ENCODE measurements around the gene GPC5. TPM values are rescaled to one million over a fixed set of nuclear protein-coding genes. Genes with fewer than 3 reads are reported as not detected.

Gene GPC5
- total RNA-seq, 1 experiment from 2014 or later, result 0.15 TPM

GRCh38 chr13:91459485-91459884, 61.1 kb downstream of the GPC5 start:
- no peaks in the 10 kb centered on the region for H3K79me1 ChIP-seq (ENCODE audit: insufficient read depth, low read depth, low read length, poor library complexity, severe bottlenecking)
- no peak overlapping the region for H3K4ac ChIP-seq (ENCODE audit: low read depth, low read length)
- H3K14ac ChIP-seq (ENCODE audit: insufficient read depth, low read length), result no peak overlapping the region
- H4K5ac ChIP-seq (ENCODE audit: insufficient read length, low read depth, low read length), result no peak overlapping the region
- H3K27ac ChIP-seq (ENCODE audit: insufficient read length, low read depth, low read length), result no peak overlapping the region
- no peaks in the 10 kb centered on the region for H3K23me2 ChIP-seq (ENCODE audit: insufficient read length, low read depth, low read length, poor library complexity, severe bottlenecking)
- Mint-ChIP-seq H3K27me3 (ENCODE audit: low read depth) (no peaks in the 10 kb centered on the region), H3K27ac (no peak overlapping the region), H3K4me3 (no peak overlapping the region), H3K9me3 (no peaks in the 10 kb centered on the region), H3K36me3 (ENCODE audit: insufficient read depth in 1 of 3, low read depth in 3 of 3) (no peaks in the 10 kb centered on the region), H3K4me1 (no peaks in the 10 kb centered on the region)
- H4K91ac ChIP-seq (ENCODE audit: insufficient read length, low read depth, low read length), result no peak overlapping the region
- H3K23ac ChIP-seq (ENCODE audit: insufficient read length, low read depth, low read length), result no peak overlapping the region
- H2BK5ac ChIP-seq (ENCODE audit: insufficient read length, low read length), result no peak overlapping the region
- no peak overlapping the region for H2AK5ac ChIP-seq (ENCODE audit: insufficient read length, low read length)
- H2AFZ ChIP-seq (ENCODE audit: low read length), result no peak overlapping the region
- H2BK20ac ChIP-seq (ENCODE audit: low read depth, low read length, poor library complexity, severe bottlenecking), result no peak overlapping the region
- H3T11ph ChIP-seq (ENCODE audit: low read length), result no peak overlapping the region
- H2BK120ac ChIP-seq (ENCODE audit: low read depth, low read length, poor library complexity, severe bottlenecking), result no peak overlapping the region
- H2BK15ac ChIP-seq (ENCODE audit: low read depth, low read length), result no peak overlapping the region
- H3K18ac ChIP-seq (ENCODE audit: insufficient read length, low read depth, low read length), result no peak overlapping the region
- no peaks in the 10 kb centered on the region for H3K27me3 ChIP-seq (ENCODE audit: insufficient read depth, low read length)
- no peaks in the 10 kb centered on the region for H4K20me1 ChIP-seq (ENCODE audit: control insufficient read depth, insufficient read depth, insufficient read length)
- no peak overlapping the region for H3K9ac ChIP-seq (ENCODE audit: extremely low read depth, insufficient read length, low read length)
- H4K8ac ChIP-seq (replicated peaks; ENCODE audit: insufficient read length, low read depth, low read length), result no peak overlapping the region
- H3K79me2 ChIP-seq (ENCODE audit: insufficient read depth, low read length), result no peaks in the 10 kb centered on the region
- no peak overlapping the region for H3K4me2 ChIP-seq (ENCODE audit: insufficient read depth, insufficient read length, low read length)
- no peak for TF ChIP-seq CTCF (conservative IDR thresholded peaks at IDR 0.05)
- no peaks in the 10 kb centered on the region for H3K9me3 ChIP-seq (ENCODE audit: control insufficient read depth, low read depth, low read length)
- no peak overlapping the region for H3K56ac ChIP-seq (ENCODE audit: insufficient read length, low read depth, low read length)
- H3K4me1 ChIP-seq (ENCODE audit: insufficient read depth, low read length), result no peaks in the 10 kb centered on the region
- no peak overlapping the region for H2BK12ac ChIP-seq (ENCODE audit: insufficient read length, low read depth, low read length)
- no peak for DNase-seq

All from H9 (cell line).